ENCODE measurements around the gene PRDM16. TPM values are rescaled to one million over a fixed set of nuclear protein-coding genes. Genes with fewer than 3 reads are reported as not detected.
A peak's percentile ranks its signal among the peaks of the same experiment; 100 is the strongest.

The PRDM16 gene
- total RNA-seq, 1 donor from 2014 or later: 12.9 TPM

DNA sequence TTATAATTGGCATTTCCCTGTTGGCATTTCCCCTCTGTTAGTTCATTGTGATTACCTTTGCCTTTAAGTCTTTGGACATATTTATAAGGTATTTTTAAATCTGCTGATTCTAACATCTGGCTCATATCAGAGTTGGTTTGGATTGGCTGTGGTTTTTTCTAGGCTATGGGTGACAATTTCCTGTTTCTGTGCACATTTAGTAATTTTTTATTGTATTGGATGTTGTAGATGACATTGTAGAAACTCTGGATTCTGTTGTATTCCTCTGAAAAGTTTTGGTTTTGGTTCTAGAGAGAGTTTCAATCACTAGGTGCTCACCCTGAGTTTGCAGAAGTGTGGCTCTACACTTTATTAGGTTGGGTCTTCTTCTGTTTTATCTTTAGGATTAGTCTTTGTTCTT, 275.4 kb downstream of the PRDM16 start:
- intact Hi-C loops (cut with DNase I): no loop called here
- DNase-seq (ENCODE audit: low spot score): no peak

DNA sequence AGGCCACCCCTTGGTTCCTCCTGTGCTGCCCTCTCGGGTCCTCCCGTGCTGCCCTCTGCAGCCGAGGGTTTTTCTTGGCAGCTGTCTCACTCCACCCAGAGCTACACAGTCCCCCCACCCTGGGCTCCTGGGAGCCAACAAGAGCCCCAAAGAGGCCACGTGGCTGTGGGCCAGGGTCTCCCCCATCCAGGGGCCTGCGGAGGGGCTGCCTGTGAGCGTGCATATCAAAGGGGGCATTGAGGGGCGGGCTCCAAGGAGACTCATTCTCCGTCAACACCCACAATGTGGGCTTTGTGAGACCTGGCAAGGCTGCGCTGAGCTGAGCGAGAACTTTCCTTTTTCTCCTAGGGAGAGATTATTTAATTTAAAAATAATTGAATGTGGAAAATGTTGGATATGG, 276.8 kb downstream of the PRDM16 start:
- intact Hi-C loops (cut with DNase I): loop anchor here (2.0 to 5.0 kb wide), 2 partner anchors 17 to 158 kb away; no protein-coding TSS in a partner anchor
- no peak for DNase-seq (ENCODE audit: low spot score)

DNA sequence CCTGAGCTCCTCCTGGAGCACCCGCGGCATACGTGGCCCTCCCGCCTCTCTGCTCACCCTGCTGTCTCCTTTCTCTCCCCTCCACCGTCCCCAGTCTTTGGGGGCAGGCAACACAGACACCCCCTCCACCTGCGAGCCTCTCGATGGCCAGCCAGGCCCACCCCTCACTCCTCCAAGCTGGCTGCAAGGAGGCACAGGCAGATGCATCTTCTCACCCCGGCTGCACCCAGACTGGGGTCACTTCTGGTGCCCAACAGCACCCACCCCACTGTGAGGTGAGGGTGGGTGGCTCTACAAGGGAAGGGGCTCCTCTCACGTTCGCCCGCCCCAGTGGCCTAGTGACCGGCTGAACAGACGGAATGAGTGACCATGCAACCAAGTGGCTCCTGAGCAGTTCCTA, 277.5 kb downstream of the PRDM16 start:
- no peak for DNase-seq (ENCODE audit: low spot score)
- intact Hi-C loops (cut with DNase I): loop anchor here (2.0 to 5.0 kb wide), 2 partner anchors 18 to 159 kb away; no protein-coding TSS in a partner anchor

DNA sequence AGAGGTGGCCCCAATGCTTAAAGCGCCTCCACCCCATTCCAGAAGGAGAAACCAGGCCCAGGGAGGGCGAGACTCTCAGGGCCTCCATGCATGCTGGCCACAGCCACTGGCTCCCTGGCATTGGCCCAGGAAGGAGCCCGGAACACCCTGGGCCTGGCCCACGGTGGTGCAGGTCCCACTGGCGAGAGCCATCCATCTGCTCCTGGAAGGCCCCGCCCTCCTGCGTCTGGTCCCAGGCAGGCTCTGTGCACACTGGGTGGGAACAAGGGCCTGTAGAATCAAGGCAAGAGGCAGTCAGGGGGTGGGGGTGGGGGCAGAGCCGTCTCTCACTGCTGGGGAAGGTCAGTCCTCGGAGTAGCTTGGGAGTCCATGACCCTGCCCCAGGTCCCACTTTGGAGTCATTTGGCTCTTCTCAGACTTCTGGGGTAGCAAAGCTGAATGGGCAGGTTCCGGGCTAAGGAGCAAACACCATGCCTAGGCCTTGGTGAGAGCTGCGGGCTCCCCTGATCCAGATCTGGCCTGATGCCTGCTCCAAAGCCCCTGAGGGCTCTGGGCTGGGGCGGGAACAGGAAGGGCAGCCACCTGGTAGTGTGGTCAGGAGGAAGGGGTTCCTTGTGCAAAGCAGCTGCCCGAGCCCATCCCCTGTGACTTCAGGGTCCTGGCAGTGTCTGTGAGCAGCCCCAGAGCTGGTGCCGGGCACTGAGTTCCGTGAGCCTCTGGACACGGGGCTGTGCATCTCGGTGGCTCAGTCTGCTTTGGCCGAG, 278.4 kb downstream of the PRDM16 start:
- intact Hi-C loops (cut with DNase I): loop anchor here (2.0 to 5.0 kb wide), 5 partner anchors 19 to 277 kb away; no protein-coding TSS in a partner anchor
- no peak for DNase-seq (ENCODE audit: low spot score)

DNA sequence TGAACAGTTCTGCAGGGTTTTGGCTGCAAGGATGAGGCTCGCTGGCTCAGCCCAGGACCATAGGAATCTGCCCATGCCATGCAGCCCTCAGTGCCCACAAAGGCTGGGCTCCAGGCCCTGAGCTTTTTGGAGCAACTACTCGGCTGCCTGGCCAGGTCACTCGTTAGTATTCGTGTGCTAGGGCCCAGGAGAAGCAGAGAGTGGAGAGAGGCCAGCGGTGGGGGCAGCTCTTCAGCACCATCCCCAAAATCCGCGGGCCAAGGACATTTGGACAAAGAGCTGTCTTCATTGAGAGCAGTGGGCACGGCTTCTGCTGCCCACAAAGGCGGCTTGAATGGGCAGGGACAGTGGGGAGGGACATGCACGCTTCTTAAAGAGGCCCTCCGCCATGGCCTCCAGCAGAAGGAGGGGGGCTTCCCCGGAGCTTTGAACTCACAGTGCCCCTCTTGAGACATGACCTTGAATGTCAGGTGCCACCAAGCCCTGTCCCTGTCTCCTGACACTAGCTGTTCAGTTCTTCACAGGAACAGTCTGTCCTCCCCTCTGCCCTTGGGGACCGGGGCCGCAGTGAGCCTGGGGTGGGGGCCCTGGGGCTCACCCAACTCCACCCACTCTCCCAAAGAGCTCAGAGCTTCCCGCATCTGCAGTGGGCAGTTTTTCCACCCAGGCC, 279.3 kb downstream of the PRDM16 start:
- intact Hi-C loops (cut with DNase I): loop anchor here (2.0 to 5.0 kb wide), 4 partner anchors 74 to 278 kb away; no protein-coding TSS in a partner anchor

DNA sequence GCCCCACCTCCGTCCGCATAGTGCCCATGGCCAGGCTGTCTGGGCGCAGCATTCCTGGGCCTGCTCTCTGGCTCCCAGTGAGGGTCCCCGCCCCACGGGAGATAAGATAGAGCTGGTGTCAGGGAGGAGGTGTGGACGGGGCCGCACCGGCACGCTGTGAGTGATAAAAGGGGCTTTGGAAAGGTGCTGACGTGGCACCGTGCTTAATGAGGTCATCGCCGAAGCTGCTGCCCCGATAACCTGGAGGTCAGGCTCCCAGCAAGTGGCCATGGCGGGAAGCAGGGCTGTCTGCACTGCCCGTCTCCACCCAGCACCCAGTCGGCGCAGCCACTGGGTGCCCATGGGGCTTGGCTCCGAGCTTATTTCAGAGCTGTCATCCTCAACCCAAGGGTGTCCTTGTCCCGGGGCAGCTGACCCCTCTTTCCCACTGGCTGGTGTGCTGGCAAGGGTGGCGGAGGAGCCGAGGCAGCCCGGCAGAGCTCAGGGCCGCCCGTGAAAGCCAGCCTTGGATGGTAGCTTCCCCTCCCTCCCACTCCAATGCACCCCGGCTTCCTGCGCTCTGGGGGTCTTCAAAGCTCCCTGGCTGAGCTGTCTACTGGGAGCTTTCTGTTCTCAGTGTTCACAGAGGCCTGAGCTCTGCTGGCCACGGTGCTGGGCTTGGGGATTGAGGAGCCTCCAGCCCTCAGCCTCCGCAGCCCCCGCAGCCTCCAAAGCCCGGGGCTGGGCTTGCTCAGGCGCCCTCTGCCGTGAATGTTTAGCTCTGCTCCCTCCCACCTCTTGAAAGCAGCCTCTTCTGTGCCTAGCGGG, 280.4 kb downstream of the PRDM16 start:
- intact Hi-C loops (cut with DNase I): loop anchor here (1.0 to 5.0 kb wide), 6 partner anchors 36 to 283 kb away; no protein-coding TSS in a partner anchor
- DNase-seq (ENCODE audit: low spot score): peak; percentile 91

More for the DNA sequence above, 279.3 kb downstream of the PRDM16 start:
- no peak for DNase-seq (ENCODE audit: low spot score)

DNA sequence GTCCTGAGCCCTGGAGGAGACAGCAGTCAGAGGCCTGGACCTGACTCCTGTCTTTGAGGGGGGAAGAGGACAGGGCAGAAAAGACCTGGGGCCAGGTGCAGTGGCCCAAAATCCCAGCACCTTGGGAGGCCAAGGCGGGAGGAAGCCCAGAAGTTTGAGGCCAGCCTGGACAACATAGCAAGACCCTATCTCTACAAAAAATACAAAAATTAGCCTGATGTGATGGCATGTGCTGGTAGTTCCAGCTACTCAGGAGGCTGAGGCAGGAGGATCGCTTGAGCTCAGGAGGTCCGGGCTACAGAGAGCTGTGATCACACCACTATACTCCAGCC, 280.9 kb downstream of the PRDM16 start:
- intact Hi-C loops (cut with DNase I): loop anchor here (1.0 to 5.0 kb wide), 6 partner anchors 37 to 284 kb away; no protein-coding TSS in a partner anchor
- no peak for DNase-seq (ENCODE audit: low spot score)

DNA sequence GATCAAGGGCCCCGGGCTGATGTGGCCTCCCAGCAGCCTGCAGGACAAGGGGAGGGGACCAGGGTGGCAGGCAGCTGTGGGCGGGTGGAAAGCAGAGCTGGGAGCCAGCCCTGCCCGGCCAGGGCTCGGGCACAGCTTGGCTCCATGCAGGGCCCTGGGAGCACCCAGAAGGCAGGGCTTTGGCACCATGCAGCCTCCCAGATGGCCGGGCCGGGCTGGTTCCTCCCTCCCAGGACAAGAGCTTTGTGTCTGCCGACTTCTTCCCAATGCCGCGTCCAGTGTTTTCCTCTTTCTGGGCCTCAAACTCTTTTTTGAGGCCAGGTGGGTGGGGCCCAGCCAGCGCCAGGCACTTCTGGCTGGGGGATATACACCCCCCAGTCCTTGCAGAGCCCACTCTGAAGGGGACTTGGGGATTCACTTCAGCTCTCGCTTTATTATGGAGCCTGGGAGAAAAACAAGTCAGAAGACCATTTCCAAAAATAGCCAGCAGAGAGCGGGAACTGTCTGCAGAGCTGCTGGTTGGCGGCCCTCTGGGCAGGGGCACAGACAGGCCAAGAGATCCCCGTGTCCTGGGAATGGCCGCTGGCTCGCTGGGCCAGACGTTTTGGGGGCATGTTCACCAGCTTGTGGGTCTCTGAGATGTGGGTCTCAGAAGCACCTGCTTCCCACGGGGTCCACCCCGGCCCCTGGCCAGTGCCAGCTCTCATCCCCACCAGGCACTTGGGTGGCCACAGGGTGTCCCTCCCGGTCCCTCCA, 281.7 kb downstream of the PRDM16 start:
- intact Hi-C loops (cut with DNase I): no loop called here
- DNase-seq (ENCODE audit: low spot score): peak; percentile 84

DNA sequence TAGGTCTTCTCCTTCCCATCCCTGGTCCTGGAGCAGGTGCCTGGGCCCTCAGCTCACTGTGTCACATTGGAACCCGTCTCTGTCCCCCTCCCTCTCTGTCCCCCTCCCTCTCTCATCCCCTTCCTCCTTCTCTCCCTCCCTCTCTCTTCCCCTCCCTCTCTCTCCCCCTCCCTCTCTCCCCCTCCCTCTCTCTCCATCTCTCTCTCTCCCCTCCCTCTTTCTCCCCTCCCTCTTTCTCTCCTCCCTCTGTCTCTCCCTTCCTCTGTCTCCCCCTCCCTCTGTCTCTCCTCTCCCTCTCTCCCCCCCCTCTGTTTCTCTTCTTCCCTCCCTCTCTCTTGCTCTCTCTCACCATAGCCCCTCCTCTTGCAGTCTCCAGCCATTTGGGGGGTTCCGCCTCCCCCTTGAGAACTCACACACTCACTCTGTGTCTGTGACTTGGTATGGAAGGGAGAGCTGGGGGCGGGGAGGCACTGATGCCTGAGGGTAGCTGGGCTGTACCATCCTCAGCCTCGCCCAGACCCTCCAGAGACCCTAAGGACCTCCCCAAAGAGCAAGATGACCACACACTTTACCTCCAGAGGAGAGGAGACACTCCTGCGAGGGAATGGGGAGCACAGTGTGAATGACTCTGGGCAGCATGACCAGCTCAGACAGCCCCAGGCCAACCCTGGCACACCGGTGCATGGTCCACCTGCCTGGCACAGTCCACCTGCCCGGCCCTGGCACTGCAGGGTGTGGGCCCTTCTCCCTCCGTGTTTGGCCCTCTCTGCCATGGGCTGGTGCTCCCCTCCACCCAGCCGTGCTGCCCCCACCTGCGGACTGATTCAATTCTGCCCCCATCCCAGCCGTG, 282.7 kb downstream of the PRDM16 start:
- intact Hi-C loops (cut with DNase I): no loop called here
- DNase-seq (ENCODE audit: low spot score): no peak

DNA sequence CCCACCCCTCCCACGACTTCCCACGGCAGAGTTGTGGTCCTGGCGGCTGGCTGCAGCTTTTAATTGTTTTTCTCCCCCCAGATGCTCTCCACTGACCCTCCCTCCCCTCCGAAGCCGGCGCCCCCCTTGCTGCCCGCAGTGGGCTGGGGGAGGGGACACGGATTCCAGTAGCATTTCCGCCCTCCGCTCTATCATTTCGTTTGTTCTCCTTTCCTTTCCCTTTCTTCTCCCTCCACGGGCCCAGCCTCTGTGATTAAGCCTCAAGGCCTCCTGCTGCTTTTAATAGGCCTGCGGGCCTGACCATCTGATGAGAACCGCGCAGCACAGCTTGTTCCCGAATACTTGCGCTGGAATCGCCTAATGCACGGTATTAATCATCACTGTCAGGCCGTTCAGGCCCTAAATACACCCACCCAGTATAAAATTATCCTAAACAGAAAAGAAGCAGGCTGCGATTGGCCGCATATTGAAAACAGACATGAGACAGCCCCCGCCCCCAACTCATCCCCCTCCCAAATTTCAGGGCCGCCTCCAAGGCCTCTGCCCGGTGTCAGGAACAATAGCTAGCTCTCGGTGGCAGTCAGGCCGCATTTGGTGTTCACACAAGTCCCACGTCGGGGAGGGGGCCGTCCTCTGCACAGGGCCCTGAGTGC, 283.4 kb downstream of the PRDM16 start:
- intact Hi-C loops (cut with DNase I): no loop called here
- no peak for DNase-seq (ENCODE audit: low spot score)

DNA sequence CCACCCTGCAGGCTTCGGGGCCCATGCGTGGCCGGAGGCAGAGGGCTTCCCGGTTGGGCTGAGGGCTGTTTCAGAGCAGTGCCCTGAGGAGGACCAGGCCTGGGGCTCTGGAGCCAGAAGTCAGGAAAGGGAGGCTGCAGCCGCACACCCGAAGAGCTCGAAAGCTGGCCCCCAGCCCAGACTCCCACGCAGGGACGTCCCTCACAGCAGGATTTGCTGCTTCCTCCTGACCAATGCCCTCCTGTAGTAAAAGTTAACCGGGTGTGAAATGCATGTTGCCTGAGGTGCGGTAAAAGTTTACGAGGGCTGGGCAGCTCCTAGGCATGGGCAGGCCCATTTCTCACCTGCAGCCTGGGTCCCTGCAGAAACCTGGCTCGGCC, 283.9 kb downstream of the PRDM16 start:
- DNase-seq (ENCODE audit: low spot score): peak; percentile 85
- intact Hi-C loops (cut with DNase I): no loop called here

DNA sequence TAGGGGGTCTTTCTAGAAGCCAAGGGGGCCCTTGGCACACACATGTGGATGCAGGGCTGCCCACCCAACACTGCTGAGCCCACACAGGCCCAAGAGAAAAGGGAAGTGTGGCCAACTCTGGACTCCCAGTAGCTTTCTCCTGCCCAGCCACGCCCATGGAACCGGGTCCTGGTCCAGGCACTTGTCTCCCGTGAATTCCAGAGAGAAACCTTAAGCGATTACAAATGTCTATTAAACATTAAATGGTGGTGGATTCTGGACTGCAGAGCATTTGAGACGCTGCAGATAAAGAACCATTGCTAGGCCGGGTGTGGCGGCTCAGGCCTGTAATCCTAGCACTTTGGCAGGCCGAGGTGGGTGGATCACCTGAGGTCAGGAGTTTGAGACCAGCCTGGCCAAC, 284.9 kb downstream of the PRDM16 start:
- DNase-seq (ENCODE audit: low spot score): no peak
- intact Hi-C loops (cut with DNase I): no loop called here

DNA sequence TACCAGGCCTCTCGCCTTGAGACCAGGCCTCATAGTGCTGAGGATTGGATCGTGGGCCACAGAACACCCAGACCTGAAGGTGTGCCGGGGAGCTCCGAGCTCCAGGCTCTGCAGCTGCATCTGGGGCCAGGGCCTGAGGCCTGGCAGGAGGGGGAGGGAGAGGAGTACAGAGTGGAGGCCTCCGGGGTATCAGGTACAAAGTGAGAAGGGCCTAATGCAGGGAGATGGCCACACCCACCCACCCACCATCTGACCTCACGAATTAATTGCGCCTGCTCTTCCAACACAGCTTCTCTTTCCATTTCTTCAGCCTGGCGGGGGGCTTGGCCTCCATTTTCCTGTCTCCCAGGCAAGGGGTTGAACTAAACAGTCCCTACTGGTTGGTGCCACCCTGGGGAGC, 286.1 kb downstream of the PRDM16 start:
- no peak for DNase-seq (ENCODE audit: low spot score)
- intact Hi-C loops (cut with DNase I): no loop called here

DNA sequence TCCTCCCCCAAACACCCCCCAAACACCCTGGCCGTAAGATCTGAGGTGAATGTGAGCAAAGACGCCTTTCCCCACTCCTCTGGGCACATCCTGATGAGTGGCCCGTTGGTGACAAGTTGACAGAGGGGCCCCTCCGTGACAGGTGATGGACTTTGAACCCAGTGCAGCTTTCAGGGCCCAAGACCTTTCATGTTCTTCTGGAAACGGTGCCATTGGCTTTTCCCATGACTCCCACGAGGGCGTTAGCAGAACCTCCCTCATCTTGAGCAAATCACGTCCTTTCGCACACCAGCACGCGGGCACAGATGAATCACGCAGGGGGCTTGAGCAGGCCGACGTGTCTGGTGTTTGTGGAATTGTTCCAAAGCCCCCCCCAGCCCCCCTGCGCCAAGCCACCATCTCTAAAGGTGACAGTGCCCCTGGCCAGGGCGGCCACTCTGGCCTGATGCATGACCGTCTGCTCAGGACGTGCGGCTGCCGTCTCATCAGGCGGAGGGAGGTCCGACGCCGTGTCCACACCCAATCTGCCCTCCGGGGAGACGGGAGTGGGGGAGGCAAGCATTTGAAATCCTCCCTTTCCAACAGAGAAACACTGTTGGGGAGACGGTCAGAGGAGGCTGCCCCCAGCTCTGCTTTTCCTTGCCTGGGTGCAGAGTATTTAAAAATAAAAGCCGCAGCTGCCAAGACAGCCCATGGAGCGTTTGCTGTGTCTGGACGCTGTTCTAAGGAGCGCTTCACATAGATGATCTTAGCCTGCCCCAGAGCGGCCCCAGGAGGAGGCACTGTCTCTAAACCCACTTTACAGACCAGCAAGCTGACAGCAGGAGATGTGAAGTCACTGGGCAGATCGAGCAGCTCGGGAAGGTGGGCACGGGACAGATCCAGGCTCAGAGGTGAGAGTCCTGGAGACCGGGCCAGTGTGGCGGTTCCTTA, 287.2 kb downstream of the PRDM16 start:
- intact Hi-C loops (cut with DNase I): no loop called here
- DNase-seq (ENCODE audit: low spot score): no peak

DNA sequence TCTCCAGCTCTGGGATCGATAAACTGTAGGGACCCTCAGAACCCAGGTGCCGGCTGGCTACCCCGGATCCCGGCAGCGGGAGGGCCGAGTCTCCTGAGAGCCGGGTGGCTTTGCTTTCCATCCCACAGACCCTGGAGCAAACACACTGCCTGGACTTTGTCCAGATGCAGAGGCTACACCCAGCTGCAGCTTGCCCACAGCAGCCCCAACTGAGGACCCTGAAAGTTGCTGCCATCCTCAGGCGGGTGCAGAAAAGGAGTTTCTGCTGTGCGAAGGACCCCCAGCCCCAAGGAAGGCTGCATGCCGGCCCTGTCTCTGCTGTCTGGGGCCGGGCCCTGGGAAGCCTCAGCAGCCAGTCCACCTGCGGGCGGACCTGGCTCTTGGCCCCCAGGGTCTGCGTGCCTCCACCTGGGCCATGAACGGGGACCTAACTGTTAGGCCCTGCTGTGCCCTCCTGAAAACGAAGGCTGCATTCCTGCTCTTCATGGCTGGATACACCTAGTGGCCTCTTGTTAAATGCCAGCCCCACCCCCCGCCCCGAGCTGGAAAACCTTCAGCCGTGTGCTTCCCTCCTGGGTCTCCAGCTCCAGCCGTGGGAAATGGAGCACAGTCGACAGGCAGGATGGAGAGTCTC, 287.9 kb downstream of the PRDM16 start:
- intact Hi-C loops (cut with DNase I): no loop called here
- DNase-seq (ENCODE audit: low spot score): no peak

DNA sequence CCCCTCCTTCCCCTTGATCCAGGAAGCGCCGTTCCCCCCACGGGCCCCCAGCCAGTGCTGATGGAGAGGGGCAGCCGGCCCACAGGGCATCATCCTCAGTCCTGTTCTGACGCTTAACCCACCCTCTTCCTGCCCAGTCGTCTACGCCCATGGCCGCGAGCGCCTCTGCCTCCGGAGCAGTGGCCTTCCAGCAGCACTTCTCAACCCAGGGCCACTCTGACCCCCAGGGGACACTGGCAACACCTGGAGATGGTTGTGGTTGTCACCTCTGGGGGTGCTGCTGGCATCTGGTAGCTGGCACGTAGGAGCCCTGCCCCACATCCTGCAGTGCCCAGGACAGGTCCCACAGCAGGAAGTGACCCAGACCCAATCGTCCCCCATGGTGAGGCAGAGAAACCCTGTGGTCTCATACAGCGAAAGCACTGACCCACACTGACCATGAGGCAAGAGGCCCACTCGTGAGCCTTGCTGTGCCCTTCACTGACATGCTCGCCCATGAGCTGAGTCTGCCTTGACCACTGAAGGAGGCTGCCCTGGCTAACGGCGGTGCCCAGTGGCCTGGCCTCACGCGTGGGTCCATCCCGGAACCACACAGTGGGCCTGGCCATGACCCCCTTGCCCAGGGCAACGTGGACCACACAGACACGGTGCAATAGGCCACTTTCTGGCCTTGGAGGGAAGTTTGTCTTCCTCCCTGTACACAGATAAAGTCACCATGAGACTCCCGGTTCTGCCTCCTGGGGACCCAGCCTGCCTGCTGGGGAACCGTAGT, 288.7 kb downstream of the PRDM16 start:
- intact Hi-C loops (cut with DNase I): no loop called here
- no peak for DNase-seq (ENCODE audit: low spot score)

Data from cardiac septum (tissue), 1 donor.